Measurements from ENCODE around the gene SLC10A1.
"Not testable (repeated sequence)": the region's sequence is repeated elsewhere in the genome, so short reads cannot be mapped to it uniquely, and the experiment has no call there.

SLC10A1 gene

GRCh38 chr14:69769623-69770022 is 27.4 kb downstream of the SLC10A1 start:
- no peak for DNase-seq (ENCODE audit: low read depth)

GRCh38 chr14:69768873-69769272 is 28.2 kb downstream of the SLC10A1 start:
- DNase-seq (ENCODE audit: low read depth), result no peak

GRCh38 chr14:69767369-69767999 is 29.6 kb downstream of the SLC10A1 start:
- peak; percentile 81 for DNase-seq (ENCODE audit: low read depth)

GRCh38 chr14:69766984-69767368 is 30.1 kb downstream of the SLC10A1 start, which contains the start of gene SRSF5:
Gene SRSF5, plus strand, starts transcription at chr14:69767142. Its CDS starts 1,015 bp downstream, at chr14:69768157.
- peak; percentile 95 for DNase-seq (ENCODE audit: low read depth)

- no peak for DNase-seq (ENCODE audit: low read depth)
Observed at GRCh38 chr14:69763761-69764510, 33.1 kb downstream of the SLC10A1 start.

- DNase-seq (ENCODE audit: low read depth), result no peak
Observed at GRCh38 chr14:69760810-69761209, 36.2 kb downstream of the SLC10A1 start.

GRCh38 chr14:69756298-69756697 is 40.7 kb downstream of the SLC10A1 start:
- no peak for DNase-seq (ENCODE audit: low read depth)

GRCh38 chr14:69755784-69756183 is 41.3 kb downstream of the SLC10A1 start:
- DNase-seq (ENCODE audit: low read depth), result no peak

GRCh38 chr14:69755296-69755695 is 41.7 kb downstream of the SLC10A1 start:
- DNase-seq (ENCODE audit: low read depth), result no peak

- no peak for DNase-seq (ENCODE audit: low read depth)
Observed at GRCh38 chr14:69754487-69754886, 42.6 kb downstream of the SLC10A1 start.

GRCh38 chr14:69753860-69754259 is 43.2 kb downstream of the SLC10A1 start:
- no peak for DNase-seq (ENCODE audit: low read depth)

- DNase-seq (ENCODE audit: low read depth), result no peak
Observed at GRCh38 chr14:69752773-69753172, 44.3 kb downstream of the SLC10A1 start.

GRCh38 chr14:69750495-69750894 is 46.5 kb downstream of the SLC10A1 start:
- DNase-seq (ENCODE audit: low read depth), result no peak

- DNase-seq (ENCODE audit: low read depth), result no peak
Observed at GRCh38 chr14:69749956-69750355, 47.1 kb downstream of the SLC10A1 start.

GRCh38 chr14:69741055-69741454 is 56.0 kb downstream of the SLC10A1 start:
- DNase-seq (ENCODE audit: low read depth), result no peak

GRCh38 chr14:69736405-69736804 is 60.6 kb downstream of the SLC10A1 start:
- DNase-seq (ENCODE audit: low read depth), result not testable (repeated sequence)

GRCh38 chr14:69731919-69732598 is 65.0 kb downstream of the SLC10A1 start:
- DNase-seq (ENCODE audit: low read depth), result not testable (repeated sequence)

- DNase-seq (ENCODE audit: low read depth), result no peak
Observed at GRCh38 chr14:69727860-69728259, 69.2 kb downstream of the SLC10A1 start.

GRCh38 chr14:69726761-69727511 is 70.1 kb downstream of the SLC10A1 start:
- DNase-seq (ENCODE audit: low read depth), result peak; percentile 35
